ENCODE measurements around the gene PTPRCAP.

The PTPRCAP gene

DNA sequence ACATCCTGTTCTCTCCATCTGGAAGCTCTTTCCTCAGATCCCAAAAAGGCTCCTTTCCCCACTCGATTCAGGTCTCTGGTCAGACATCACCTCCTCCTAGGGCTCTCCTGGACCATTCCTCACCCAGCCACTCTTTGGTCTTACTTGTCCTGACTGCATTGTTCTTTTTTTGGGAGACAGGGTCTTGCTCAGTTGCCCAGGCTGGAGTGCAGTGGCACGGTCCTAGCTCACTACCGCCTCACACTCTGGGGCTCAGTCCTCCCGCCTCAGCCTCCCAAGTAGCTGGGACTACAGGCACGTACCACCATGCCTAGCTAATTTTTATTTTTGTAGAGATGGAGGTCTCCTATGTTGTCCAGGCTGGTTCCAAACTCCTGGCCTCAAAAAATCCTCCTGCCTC is 8.0 kb upstream of the PTPRCAP start:
- TF ChIP-seq, protein P1, sequence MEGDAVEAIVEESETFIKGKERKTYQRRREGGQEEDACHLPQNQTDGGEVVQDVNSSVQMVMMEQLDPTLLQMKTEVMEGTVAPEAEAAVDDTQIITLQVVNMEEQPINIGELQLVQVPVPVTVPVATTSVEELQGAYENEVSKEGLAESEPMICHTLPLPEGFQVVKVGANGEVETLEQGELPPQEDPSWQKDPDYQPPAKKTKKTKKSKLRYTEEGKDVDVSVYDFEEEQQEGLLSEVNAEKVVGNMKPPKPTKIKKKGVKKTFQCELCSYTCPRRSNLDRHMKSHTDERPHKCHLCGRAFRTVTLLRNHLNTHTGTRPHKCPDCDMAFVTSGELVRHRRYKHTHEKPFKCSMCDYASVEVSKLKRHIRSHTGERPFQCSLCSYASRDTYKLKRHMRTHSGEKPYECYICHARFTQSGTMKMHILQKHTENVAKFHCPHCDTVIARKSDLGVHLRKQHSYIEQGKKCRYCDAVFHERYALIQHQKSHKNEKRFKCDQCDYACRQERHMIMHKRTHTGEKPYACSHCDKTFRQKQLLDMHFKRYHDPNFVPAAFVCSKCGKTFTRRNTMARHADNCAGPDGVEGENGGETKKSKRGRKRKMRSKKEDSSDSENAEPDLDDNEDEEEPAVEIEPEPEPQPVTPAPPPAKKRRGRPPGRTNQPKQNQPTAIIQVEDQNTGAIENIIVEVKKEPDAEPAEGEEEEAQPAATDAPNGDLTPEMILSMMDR (conservative IDR thresholded peaks at IDR 0.05; ENCODE audit: low read depth, low read length): no peak
- no peak overlapping the region for H3K4me3 ChIP-seq (ENCODE audit: low read depth, low read length)

GRCh38 chr11:67442504-67443404 is 5.3 kb upstream of the PTPRCAP start:
- TF ChIP-seq, protein P1 (conservative IDR thresholded peaks at IDR 0.05; ENCODE audit: low read depth, low read length): no peak
- H3K4me3 ChIP-seq (ENCODE audit: low read depth, low read length): peak overlapping the region; percentile 79
- no peak for DNase-seq (ENCODE audit: low read depth)

More for the DNA sequence above, 8.0 kb upstream of the PTPRCAP start:
- DNase-seq (ENCODE audit: low read depth): no peak

DNA sequence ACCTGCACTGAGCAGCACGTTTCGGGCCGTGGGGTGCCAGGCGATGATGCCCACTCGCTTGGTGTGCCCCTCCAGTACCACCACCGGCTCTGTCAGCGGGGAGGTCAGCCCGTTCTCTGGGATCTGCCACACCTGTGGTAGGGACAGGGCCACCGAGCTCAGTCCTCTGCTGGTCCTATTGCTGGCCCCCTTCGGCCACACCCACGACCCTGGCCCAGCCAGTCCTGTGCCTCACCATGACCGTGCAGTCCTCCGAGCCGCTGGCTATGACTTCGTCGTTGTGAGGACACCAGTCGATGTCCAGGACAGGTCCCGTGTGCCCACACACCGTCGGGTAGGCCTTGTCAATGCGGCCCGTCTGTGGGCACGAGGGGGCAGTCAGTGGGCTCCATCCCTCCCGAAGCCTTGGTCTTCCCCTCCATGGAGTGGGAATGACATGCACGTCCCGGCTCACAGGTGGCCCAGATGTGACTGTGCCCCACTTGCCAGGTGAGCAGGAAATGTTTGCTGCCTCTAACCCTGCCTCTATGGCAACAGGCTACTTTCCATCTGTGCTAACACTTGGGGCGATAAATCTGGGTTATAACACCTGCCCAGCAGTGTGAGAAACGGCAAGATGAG is 4.4 kb upstream of the PTPRCAP start:
- H3K4me3 ChIP-seq (ENCODE audit: low read depth, low read length): no peak overlapping the region
- TF ChIP-seq, protein P1 (conservative IDR thresholded peaks at IDR 0.05; ENCODE audit: low read depth, low read length): no peak
- DNase-seq (ENCODE audit: low read depth): no peak

- DNase-seq (ENCODE audit: low read depth): no peak
- no peak overlapping the region for H3K4me3 ChIP-seq (ENCODE audit: low read depth, low read length)
- TF ChIP-seq, protein P1 (conservative IDR thresholded peaks at IDR 0.05; ENCODE audit: low read depth, low read length): no peak
Observed at GRCh38 chr11:67441098-67441563, 3.6 kb upstream of the PTPRCAP start.

DNA sequence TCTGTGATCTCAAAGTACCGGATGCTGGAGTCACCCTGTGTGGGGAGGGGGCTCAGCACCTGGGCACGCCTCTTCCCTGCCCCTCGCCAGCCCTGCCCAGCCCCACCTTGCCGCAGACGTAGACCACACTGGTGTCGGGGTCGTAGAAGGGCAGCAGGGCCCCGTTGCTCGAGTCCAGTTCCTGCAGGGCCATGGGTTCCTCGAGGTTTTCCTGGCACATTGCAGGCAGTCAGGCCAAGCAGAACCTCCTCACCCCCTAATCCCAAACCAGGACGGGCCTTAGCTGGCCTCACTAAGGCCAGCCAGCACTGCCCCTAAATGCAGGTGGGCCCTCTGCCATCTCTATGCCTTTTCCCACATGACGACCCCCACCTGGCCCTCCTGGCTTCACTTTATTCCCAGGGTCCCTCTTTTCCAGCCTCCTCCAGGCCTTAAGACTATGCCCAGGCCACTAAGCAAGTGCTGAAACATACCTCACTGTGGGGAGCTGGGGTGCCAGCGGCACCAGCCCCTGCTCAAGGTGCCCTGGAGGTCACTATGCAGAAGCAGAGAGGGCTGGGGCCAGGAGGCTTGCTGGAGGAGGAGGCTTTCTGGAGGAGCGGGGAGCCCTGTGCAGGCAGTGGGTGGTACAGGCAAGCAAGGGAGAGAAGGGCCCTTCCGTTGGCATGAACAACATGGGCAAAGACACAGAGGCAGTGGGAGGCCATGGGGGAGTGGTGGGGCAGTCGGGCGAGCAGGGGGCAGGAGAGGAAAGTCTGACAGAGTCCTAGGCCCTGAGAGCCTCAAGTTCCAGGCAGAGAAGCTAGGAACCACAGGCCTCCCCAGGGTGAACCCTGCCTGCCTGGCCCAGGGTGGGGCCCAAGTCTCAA is 3.0 kb upstream of the PTPRCAP start:
- no peak overlapping the region for H3K4me3 ChIP-seq (ENCODE audit: low read depth, low read length)
- no peak for DNase-seq (ENCODE audit: low read depth)
- TF ChIP-seq, protein P1 (conservative IDR thresholded peaks at IDR 0.05; ENCODE audit: low read depth, low read length): no peak

DNA sequence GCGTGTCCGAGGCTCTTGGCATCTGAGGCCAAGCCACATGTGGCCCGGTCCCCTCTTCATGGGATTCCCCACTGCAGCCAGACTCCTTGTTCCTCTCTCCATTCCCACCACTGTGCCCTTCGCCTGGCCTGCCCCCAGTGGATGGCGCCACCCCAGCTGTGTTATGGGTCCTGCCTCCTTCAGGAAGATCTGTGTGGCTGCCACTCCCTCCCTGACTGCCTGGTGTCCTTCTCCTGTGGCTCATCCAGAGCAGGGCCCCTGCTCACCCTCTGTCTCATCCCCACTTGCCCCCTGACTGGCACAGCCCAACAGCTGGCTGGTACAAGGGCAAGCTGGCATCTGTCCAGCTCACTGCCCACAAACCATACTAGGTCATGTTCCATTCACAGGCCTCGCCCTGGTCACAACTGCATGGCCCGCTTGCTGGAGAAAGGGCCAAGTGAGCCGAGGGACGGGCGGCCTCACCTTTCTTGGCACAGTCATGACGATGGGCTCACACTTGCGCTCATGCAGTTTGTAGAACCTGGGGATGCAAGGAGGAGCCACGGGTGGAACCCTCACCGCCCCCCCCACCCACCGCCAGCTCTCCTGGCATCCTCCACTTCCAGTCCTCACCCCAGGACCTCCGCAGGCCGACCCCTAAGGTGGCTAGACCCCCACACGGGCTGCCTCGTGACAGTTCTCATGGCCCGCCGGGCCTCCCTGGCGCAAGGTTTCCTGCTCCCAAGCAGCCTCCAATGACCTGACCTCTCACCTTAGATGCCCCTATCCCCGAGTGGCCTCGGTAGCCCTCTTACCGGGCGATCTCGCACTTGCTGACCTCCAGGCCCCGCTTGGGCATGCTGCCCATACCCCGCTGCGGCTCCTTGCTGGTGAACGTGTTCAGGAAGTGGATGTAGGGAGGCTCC is 2.1 kb upstream of the PTPRCAP start:
- TF ChIP-seq, protein P1 (conservative IDR thresholded peaks at IDR 0.05; ENCODE audit: low read depth, low read length): peak; percentile 22
- H3K4me3 ChIP-seq (ENCODE audit: low read depth, low read length): no peak overlapping the region
- no peak for DNase-seq (ENCODE audit: low read depth)
